Sciatic nerve (tissue), 2 donors: ENCODE data around the gene ABCA8. TPM values are rescaled to one million over a fixed set of nuclear protein-coding genes. Genes with fewer than 3 reads are reported as not detected.
"Not testable (repeated sequence)": the region's sequence is repeated elsewhere in the genome, so short reads cannot be mapped to it uniquely, and the experiment has no call there.

Source experiments
- ATAC-seq: fragments of 200-7000 bp; cut with Tn5 transposase; one replicate; pipeline ENCODE4 v1.9.1; 2020; ENCODE audit warnings: mild to moderate bottlenecking, moderate library complexity
- DNase-seq: peaks from one replicate; pipeline ENCODE4 v3.0.0-alpha.2; 2020; ENCODE audit warnings: low spot score
- intact Hi-C: fragments of 100-400 bp; cut with DNase I; formaldehyde crosslinking; loops from one replicate; pipeline ENCODE4 v1.14.2; 2022
- total RNA-seq: library from RNA; stranded (reverse); fragmentation: NEBNext Ultra II Directional; extraction: Animal tissue kit (Norgen Biotek cat#: 25700); gene quantifications from one replicate; pipeline ENCODE4 v1.2.1, GENCODE V29; 2021
- donor health status: DM: no; HTN: no; CAD: no.
- donor health status: DM: no; HTN: no; CAD: no.

ABCA8 gene
- total RNA-seq, result 383 TPM

GRCh38 chr17:68955181-68955841 is at the start of gene ABCA8:
ABCA8 (minus strand) TSS chr17:68955392; CDS start chr17:68942034, 13,358 bp downstream.
- intact Hi-C loops, result no loop called here
- peak; percentile 63 for DNase-seq
- peak; percentile 93 for ATAC-seq

- ATAC-seq, intact Hi-C loops, DNase-seq: not testable (repeated sequence)
Measured at GRCh38 chr17:69004759-69005158, 49.6 kb upstream of the ABCA8 start.

GRCh38 chr17:68999743-69000142 is 44.6 kb upstream of the ABCA8 start:
- DNase-seq, ATAC-seq, intact Hi-C loops: not testable (repeated sequence)

DNA sequence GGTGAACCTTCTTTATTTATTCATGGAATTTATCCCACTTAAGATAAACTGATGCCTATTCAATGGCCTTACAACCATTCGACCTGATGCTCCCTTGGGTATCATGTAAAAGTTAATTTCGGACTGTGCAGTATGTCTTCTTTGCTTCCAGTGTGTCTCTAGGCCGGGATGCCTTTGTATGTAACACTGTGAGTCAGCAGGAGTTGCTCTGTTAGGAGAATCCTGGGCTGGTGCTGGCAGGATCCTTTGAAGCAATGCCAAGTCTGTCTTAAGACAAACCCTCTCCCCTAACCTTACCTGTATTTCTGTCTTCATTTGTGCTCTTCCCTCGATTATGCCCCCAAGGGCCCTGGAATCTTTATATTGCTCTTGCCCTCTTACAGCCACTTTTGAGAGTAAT is 37.9 kb upstream of the ABCA8 start:
- no peak for DNase-seq
- intact Hi-C loops, result no loop called here
- no peak for ATAC-seq

DNA sequence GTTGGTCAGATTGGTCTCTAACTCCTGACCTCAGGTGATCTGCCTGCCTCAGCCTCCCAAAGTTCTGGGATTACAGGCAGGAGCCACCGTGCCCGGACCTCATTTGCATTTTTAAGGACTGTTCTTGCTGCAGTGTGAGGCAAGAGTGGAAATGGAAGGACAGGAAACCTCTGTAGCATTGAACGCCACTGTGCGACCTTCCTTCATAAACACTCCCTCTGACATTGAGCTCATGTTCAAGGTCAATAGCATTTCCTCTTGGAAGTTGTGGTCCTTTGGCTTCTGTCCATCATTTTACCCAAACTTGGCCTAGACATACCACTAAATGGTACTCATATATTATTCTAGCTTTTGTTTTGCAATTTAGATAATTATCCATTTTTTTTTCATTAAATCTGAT is 32.8 kb upstream of the ABCA8 start:
- DNase-seq (no peak), ATAC-seq (no peak)
- intact Hi-C loops, result no loop called here

- ATAC-seq, result peak; percentile 95
- intact Hi-C loops, result no loop called here
- peak; percentile 87 for DNase-seq
Measured at GRCh38 chr17:68981288-68981687, 26.1 kb upstream of the ABCA8 start.

- no peak for DNase-seq
- intact Hi-C loops, result loop anchor here (5.0 kb wide), 1 partner anchor 196 kb away; no protein-coding TSS in a partner anchor
- peak; percentile 10 for ATAC-seq
Measured at GRCh38 chr17:68973098-68973846, 18.1 kb upstream of the ABCA8 start.

- intact Hi-C loops, result loop anchor here (5.0 kb wide), 1 partner anchor 195 kb away; no protein-coding TSS in a partner anchor
- ATAC-seq (peak; percentile 72), DNase-seq (no peak)
Measured at GRCh38 chr17:68972119-68972704, 17.0 kb upstream of the ABCA8 start.

GRCh38 chr17:68969101-68969500 is 13.9 kb upstream of the ABCA8 start:
- intact Hi-C loops, result no loop called here
- ATAC-seq, result no peak
- no peak for DNase-seq

DNA sequence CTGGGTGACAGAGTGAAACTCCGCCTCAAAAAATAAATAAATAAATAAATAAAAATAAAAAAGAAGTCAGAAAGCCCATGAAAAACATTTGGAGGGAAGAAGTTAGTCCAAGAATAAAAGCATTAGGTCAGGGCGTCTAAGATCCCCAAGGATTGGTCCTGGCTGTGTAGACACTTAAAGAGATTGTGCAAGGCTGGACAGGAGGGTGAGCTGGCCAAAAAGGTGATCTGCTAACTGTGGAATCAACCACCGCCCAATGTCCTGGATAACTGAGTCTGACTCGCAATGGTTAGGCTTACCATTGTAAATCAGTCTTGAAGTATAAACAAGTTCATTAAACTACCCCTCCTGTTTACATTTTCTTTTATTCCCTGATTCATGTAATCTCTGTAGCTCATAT is 8.8 kb upstream of the ABCA8 start:
- intact Hi-C loops, result no loop called here
- ATAC-seq, result peak; percentile 67
- DNase-seq, result no peak

- DNase-seq (no peak), ATAC-seq (peak; percentile 28)
- intact Hi-C loops, result no loop called here
Measured at GRCh38 chr17:68961214-68961882, 6.2 kb upstream of the ABCA8 start.

DNA sequence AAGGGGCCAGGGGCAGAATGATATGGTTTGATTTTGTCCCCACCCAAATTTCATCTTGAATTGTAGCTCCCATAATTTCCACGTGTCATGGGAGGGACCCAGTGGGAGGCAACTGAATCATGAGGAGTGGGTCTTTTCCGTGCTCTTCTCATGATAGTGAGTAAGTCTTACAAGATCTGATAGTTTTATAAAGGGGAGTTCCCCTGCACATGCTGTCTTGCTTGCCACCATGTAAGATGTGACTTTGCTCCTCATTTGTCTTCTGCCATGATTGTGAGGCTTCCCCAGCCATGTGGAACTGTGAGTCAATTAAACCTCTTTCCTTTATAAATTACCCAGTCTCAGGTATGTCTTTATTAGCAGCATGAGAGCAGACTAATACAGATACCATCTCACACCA is 3.9 kb upstream of the ABCA8 start:
- DNase-seq, intact Hi-C loops, ATAC-seq: not testable (repeated sequence)

- DNase-seq (no peak), ATAC-seq (no peak)
- intact Hi-C loops, result no loop called here
Measured at GRCh38 chr17:68957944-68958343, 2.8 kb upstream of the ABCA8 start.

DNA sequence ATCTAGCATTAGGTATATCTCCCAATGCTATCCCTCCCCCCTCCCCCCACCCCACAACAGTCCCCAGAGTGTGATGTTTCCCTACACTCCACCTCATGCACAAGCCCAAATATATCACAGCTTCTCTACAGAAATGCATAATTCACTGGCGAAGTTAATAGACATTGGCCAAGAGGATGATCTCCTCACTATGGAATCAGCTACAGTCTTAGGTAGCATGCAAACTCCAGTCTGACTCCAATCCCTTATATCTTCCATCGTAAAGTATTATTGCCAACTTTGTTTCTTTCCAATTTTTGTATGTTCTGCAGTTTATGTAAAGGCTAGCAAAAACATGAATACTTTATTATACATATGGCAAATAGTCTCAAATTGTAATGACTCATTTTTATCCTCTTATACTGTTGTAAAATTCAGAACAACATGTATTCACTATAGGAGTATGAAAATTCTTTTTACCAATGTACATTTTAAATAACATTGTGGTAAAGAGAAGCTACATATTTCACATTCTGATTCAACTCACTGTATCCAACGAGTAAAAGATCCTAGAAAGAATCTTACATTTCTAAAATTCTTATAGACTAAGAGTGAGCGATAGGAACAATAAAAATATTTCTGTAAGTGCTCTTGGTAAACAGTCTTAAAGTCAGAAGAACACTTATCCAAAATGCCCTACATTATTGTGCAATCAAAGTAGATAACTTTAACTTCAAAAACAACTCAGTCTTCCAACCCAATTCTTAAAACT is 871 bp downstream of the ABCA8 start:
- ATAC-seq (peak; percentile 59), DNase-seq (no peak)
- intact Hi-C loops, result no loop called here

GRCh38 chr17:68953340-68953997 is 1.7 kb downstream of the ABCA8 start:
- intact Hi-C loops, result no loop called here
- DNase-seq (no peak), ATAC-seq (peak; percentile 47)

- DNase-seq, result no peak
- intact Hi-C loops, result no loop called here
- ATAC-seq, result peak; percentile 5
Measured at GRCh38 chr17:68950725-68951124, 4.5 kb downstream of the ABCA8 start.

DNA sequence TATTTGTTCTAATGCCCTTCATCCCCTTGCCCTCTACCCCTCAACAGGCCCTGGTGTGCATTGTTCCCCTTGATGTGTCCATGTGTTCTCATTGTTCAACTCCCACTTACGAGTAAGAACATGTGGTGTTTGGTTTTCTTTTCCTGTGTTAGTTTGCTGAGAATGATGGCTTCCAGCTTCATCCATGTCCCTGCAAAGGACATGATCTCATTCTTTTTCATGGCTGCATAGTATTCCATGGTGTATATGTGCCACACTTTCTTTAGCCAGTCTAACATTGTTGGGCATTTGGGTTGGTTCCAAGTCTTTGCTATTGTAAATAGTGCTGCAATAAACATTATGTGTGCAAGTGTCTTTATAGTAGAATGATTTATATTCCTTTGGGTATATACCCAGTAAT is 7.3 kb downstream of the ABCA8 start:
- ATAC-seq, DNase-seq, intact Hi-C loops: not testable (repeated sequence)

DNA sequence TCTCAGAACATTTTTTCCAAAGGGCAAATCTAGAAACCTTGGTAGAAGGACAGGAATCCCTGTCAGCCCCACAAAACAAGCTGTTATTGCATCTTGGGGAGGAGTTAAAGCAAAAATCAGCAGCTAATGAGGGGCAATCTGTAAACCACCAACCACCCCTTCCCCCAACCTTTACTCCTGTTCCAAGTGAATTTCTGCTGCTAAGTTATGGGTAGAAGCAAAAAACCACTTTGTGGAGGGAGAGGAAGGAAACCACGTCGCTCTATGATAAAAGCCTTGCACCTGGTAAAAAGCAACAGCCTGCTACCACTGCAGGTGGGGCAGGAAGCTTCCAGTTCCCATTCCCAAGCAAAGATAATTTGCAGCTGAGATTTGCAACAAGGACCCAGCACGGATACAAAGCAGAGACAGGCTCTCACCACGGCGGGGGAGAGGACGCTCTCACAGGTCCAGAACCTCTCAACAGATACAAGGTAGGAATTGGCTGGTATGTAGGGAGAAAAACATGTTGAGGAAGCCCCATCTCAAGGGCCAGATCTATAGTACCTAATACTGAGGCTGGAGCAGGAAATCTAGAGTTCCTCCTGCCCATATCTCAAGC is 10.7 kb downstream of the ABCA8 start:
- intact Hi-C loops, result no loop called here
- DNase-seq (no peak), ATAC-seq (no peak)
